Measurements from ENCODE around the gene PSMA2.

- TF ChIP-seq FOS (IDR thresholded peaks at IDR 0.05; ENCODE audit: borderline replicate concordance, insufficient read depth, low read length) (no peak), POLR2A (IDR thresholded peaks at IDR 0.05; ENCODE audit: low read depth, low read length) (no peak), CTCF (IDR thresholded peaks at IDR 0.05; ENCODE audit: extremely low read depth in 1 of 2, insufficient read depth in 1 of 2, low read depth in 1 of 2, low read length in 2 of 2) (no peak), POLR2AphosphoS5 (IDR thresholded peaks at IDR 0.05; ENCODE audit: insufficient read depth, low read depth, low read length) (no peak), EZH2 (IDR thresholded peaks at IDR 0.05; ENCODE audit: borderline replicate concordance, low read depth, low read length, severe bottlenecking) (no peak)
Measured at GRCh38 chr7:42960762-42961161, 28.8 kb upstream of the PSMA2 start.
